ENCODE measurements around the gene CDX2.

Gene CDX2

GRCh38 chr13:27933118-27933517, 36.0 kb downstream of the CDX2 start:
- no peak for DNase-seq (ENCODE audit: low read depth in 2 of 3, low spot score in 1 of 3)

DNA sequence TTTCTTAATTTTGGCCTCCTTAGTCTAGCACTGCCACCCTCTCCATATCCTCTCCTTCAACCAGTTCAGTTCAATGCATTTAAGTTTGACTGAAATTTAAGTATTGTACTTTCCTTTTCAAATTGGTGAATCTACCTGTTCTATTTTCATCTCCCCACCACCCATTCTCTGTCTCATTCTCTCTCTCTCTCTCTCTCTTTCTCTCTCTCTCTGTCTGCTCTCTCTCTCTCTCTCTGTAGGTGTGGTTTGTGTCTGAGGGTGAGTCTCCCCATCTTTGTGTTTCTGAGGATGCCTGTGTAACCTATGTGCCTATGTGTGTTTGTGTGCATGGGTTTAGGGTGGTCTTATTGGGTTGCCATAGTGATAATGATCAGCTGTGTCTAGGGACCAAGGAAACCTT, 39.2 kb downstream of the CDX2 start:
- DNase-seq (ENCODE audit: low read depth in 2 of 3, low spot score in 1 of 3): no peak

- no peak for DNase-seq (ENCODE audit: low read depth in 2 of 3, low spot score in 1 of 3)
Observed at GRCh38 chr13:27928805-27929753, 40.0 kb downstream of the CDX2 start.

- no peak for DNase-seq (ENCODE audit: low read depth in 2 of 3, low spot score in 1 of 3)
Observed at GRCh38 chr13:27928353-27928804, 40.7 kb downstream of the CDX2 start.

GRCh38 chr13:27927444-27928352, 41.4 kb downstream of the CDX2 start:
- DNase-seq (ENCODE audit: low read depth in 2 of 3, low spot score in 1 of 3): no peak

- DNase-seq (ENCODE audit: low read depth in 2 of 3, low spot score in 1 of 3): no peak
Observed at GRCh38 chr13:27926644-27927434, 42.3 kb downstream of the CDX2 start.

GRCh38 chr13:27925220-27925991, 43.7 kb downstream of the CDX2 start:
- DNase-seq (ENCODE audit: low read depth in 2 of 3, low spot score in 1 of 3): no peak

GRCh38 chr13:27924529-27925141, 44.5 kb downstream of the CDX2 start:
- DNase-seq (ENCODE audit: low read depth in 2 of 3, low spot score in 1 of 3): no peak

DNA sequence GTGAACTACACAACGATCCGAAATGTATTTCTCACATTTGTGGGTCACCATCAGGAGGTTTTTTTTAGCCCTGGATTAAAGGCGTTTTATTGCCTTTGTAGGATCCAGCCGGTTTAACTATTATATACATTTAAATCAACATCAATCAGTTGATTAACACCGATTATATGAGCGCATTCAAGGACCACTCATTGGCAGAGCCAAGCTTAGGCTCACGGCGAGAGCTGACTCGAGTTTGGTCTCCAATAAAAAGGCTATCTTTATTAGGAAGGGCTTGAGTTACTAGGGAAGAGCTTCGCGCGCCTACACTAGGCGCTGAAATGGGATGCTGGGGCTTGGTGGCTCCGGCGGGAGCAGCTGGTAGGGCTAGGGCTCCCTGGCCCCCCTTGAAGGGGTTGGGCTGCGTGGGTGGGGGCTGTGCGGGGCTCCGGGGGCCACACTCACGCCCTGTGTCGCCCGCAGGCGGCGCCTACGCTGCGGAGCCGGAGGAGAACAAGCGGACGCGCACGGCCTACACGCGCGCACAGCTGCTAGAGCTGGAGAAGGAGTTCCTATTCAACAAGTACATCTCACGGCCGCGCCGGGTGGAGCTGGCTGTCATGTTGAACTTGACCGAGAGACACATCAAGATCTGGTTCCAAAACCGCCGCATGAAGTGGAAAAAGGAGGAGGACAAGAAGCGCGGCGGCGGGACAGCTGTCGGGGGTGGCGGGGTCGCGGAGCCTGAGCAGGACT, 45.2 kb downstream of the CDX2 start:
- DNase-seq (ENCODE audit: low read depth in 2 of 3, low spot score in 1 of 3): no peak

DNA sequence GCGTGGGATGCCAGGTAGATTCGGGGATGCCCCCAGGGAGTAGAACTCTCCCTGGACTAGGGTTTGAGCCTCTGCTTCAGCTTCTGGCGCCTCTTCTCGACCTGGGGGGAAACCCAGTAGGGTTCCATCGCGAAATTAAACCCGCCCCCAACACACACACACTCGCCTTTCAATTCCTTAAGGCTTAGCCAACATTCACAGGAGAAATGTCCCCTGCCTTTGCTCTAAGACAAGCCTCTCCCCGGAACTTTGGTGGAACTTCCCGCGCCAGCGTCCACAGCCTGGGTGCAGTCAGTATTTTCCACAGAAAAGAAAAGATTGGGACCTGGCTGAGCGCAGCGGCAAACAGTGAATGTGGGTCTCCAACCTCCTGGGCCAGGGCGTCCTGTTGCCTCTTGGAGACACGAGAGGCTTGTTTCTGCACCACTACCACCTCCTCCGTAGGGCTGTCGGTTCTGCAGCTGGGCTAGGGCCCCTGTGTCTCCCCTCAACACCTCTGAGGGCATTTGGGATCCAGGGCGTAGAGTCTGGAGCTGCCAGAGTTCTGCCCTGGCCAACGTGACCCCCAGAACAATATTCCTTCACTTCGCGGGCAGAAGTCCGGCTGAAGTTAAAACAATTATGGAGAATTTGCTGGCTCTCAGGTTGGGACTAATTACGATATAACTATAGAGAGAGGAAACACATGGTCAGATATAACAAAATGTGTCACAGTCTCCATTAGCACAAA, 46.1 kb downstream of the CDX2 start:
- no peak for DNase-seq (ENCODE audit: low read depth in 2 of 3, low spot score in 1 of 3)

DNA sequence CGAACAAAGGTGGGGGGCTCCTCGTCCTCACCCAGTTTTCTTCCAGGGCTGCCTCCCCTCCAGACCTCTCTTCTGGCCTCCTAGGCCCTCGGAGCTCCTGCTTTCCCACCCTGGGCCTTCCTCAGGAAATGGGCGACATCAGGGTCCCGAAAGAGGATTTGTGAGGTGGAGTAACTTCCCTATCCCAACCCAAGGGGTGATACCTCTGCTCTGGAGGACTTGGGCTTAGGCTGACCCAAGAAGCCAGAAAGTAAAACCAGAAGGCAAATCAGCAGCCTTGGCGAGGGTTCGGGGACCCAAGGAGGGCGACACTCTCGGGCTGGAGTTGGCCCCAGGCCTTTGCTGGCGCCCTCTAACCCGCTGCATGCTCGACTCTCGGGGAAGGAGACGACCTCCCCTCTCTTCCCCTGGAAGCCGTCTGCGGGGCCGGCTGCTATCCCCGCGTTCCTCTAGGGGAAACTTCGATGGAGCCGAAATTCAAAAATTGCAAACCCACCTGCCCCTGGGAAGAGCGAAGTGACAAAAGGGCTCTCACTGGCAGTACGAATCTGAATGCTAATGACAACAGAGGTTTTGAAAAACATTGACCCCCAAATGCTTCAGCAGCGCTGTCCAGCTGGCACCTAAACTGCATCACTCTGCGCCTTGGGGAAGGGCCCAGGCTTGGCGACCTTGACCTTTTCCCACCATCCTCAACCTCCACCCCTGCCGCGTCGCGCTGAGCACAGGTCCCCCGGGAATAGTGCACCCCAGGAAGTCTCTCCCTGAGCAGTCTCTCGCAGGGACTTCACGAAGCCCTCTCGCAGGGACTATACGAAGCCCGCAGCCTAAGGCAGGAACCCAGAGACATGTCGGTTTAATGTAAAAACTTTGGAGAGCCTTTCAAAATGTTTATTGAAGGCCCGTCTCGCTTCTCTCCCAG, 46.9 kb downstream of the CDX2 start:
- no peak for DNase-seq (ENCODE audit: low read depth in 2 of 3, low spot score in 1 of 3)

GRCh38 chr13:27921421-27921960, 47.6 kb downstream of the CDX2 start:
- DNase-seq (ENCODE audit: low read depth in 2 of 3, low spot score in 1 of 3): no peak

DNA sequence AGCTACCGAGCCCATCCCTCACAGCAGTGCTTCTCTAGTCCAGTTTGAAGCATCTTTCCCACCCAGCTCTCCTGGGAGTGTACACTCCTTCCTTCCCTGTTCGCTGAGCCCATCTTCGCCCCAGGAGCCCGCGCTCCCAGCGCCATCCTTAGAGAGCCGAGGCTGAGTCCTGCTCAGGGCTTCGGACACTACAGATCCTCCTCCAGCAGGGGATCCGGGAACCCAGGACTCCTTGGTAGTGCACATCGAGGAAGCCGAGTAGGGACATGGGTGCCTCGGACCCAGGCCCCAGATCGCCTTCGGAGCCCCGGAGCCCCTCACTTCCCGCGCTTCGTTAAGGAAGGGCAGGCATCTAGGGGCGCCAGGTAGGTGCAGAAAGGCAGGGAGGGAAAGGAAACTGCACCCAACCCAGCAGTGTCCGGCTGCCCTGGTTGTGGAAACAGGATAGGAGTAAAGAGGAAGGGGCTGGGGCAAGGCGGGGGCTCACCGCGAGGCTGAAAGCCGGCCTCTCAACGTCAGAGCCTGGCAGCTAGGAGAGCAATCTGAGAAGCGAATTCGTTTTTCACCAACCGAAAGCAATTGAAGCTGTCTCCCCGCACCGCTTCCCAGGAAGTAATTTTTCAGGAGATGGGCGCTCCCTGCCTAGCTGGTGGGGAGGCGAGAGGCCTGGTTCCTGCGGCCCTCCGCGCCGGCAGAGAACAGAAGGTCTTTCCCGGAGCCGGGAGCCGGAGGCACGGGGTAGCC, 48.3 kb downstream of the CDX2 start:
- no peak for DNase-seq (ENCODE audit: low read depth in 2 of 3, low spot score in 1 of 3)

DNA sequence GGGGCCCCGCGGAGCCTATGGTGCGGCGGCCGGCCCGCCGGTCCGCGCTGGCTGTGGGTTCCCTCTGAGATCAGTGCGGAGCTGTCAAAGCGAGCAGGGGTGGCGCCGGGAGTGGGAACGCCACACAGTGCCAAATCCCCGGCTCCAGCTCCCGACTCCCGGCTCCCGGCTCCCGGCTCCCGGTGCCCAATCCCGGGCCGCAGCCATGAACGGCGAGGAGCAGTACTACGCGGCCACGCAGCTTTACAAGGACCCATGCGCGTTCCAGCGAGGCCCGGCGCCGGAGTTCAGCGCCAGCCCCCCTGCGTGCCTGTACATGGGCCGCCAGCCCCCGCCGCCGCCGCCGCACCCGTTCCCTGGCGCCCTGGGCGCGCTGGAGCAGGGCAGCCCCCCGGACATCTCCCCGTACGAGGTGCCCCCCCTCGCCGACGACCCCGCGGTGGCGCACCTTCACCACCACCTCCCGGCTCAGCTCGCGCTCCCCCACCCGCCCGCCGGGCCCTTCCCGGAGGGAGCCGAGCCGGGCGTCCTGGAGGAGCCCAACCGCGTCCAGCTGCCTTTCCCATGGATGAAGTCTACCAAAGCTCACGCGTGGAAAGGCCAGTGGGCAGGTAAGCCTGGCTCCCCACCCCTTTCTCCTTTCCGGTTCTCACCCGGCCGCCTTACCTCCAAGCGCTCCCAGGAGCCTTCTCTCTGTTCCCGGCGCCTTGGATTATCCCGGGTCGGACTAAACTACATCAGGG, 49.0 kb downstream of the CDX2 start, which contains the start of gene PDX1:
PDX1 (plus strand) TSS at position 67 of the 743 bp plus-strand sequence; CDS start at position 206, 139 bp downstream.
- no peak for DNase-seq (ENCODE audit: low read depth in 2 of 3, low spot score in 1 of 3)

DNA sequence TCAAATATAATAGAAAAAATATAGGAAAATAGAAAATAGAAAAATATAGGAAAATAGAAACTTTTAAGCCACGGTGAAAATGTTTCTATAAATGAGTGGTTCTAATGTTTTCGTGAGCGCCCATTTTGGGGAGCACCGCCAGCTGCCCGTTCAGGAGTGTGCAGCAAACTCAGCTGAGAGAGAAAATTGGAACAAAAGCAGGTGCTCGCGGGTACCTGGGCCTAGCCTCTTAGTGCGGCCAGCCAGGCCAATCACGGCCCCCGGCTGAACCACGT, 49.5 kb downstream of the CDX2 start:
- DNase-seq (ENCODE audit: low read depth in 2 of 3, low spot score in 1 of 3): no peak
